GM13977 (cell line): ENCODE data around the gene P2RX1.

Experiments used
- DNase-seq: peaks from one replicate; pipeline ENCODE4 v3.0.0; 2012; ENCODE audit warnings: low spot score
- in situ Hi-C: fragments of 300-500 bp; cut with MboI; formaldehyde crosslinking; loops from one replicate; pipeline ENCODE4 v1.12.0; 2022; ENCODE audit warnings: low sequenced_read_pairs, low pct_unique_long_range_greater_than_20kb, mixed read lengths, inconsistent platforms; ENCODE audit not compliant: unreplicated experiment
- TF ChIP-seq, protein P1 (sequence below): IDR thresholded peaks from 2 replicates; pipeline ENCODE4 v1.5.1; 2012; ENCODE audit warnings: mild to moderate bottlenecking, control low read depth; ENCODE audit not compliant: insufficient read depth; ENCODE audit errors: extremely low read depth, missing control alignments

P2RX1 gene

GRCh38 chr17:3888343-3889171, 27.7 kb downstream of the P2RX1 start:
- no peak for DNase-seq
- TF ChIP-seq, protein P1, sequence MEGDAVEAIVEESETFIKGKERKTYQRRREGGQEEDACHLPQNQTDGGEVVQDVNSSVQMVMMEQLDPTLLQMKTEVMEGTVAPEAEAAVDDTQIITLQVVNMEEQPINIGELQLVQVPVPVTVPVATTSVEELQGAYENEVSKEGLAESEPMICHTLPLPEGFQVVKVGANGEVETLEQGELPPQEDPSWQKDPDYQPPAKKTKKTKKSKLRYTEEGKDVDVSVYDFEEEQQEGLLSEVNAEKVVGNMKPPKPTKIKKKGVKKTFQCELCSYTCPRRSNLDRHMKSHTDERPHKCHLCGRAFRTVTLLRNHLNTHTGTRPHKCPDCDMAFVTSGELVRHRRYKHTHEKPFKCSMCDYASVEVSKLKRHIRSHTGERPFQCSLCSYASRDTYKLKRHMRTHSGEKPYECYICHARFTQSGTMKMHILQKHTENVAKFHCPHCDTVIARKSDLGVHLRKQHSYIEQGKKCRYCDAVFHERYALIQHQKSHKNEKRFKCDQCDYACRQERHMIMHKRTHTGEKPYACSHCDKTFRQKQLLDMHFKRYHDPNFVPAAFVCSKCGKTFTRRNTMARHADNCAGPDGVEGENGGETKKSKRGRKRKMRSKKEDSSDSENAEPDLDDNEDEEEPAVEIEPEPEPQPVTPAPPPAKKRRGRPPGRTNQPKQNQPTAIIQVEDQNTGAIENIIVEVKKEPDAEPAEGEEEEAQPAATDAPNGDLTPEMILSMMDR = no peak
- in situ Hi-C loops = no loop called here

DNA sequence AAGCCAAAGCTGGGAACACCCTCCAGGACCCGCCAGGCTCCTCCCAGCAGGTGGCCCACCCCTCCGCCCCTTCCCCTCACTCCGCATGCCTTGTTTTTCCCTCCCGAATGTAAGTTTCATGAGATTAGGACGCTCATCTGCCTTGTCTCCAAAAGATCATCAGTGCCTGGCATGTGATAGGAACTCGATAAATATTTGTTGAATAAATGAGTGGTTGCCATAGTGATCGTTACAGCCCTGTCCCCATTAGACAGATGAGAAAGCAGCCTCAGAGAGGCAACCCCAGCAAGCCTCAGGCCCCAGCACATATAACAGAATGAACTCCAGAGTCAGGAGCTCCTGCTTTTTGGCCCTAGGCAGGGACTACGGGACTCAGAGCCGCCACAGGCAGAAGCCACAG, 28.5 kb downstream of the P2RX1 start:
- TF ChIP-seq, protein P1 = no peak
- in situ Hi-C loops = no loop called here
- DNase-seq = no peak

DNA sequence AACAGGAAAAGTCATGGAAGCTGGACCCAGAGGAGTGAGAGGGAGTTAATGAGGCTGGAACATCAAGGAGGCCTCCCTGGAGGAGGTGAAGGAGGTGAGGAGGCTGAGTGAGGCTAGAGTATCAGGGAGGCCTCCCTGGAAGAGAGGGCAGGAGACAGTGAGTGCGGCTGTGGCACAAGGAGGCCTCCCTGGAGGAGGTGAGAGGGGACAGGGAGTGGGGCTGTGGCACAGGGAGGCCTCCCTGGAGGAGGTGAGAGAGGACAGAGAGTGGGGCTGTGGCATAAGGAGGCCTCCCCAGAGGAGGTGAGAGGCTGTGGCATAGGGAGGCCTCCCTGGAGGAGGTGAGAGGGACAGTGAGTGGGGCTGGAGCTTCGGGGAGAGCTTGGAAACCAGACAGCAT, 28.9 kb downstream of the P2RX1 start:
- TF ChIP-seq, protein P1 = no peak
- in situ Hi-C loops = no loop called here
- no peak for DNase-seq

DNA sequence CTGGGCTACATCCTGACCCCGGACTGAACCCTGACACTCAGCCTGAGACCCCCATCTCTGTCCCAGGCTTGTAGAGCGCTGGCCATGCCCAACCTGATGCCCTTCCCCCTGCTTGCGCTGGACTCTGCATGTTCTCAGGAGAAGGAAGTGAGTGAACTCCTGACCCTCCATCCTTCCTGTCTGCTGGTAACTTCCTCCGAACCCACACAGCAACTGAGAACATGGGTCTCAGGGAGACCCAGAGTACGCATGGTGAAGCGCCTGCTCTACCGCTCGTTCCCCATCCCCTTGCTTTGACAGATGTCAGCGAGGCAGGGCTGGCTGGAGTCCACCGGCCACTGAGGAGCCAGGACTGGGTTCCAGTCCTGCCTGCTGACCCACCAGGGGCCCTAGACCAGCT, 29.5 kb downstream of the P2RX1 start:
- in situ Hi-C loops = no loop called here
- TF ChIP-seq, protein P1 = no peak
- DNase-seq = no peak

GRCh38 chr17:3885970-3886369, 30.3 kb downstream of the P2RX1 start:
- in situ Hi-C loops = no loop called here
- TF ChIP-seq, protein P1 = no peak
- DNase-seq = no peak

- TF ChIP-seq, protein P1 = no peak
- in situ Hi-C loops = no loop called here
- no peak for DNase-seq
Measured at GRCh38 chr17:3885271-3885670, 31.0 kb downstream of the P2RX1 start.

GRCh38 chr17:3884188-3884587, 32.1 kb downstream of the P2RX1 start:
- DNase-seq = no peak
- in situ Hi-C loops = no loop called here
- TF ChIP-seq, protein P1 = no peak
